NCI-H2107 (cell line): ENCODE results near the gene IFNA1.
"Not testable (repeated sequence)": the region's sequence is repeated elsewhere in the genome, so short reads cannot be mapped to it uniquely, and the experiment has no call there.

Source experiments
- DNase-seq: peaks from one replicate; lab custom pipeline; 2025; lab: John Stamatoyannopoulos, UW

The IFNA1 gene

GRCh38 chr9:21440139-21440538 lies at the start of gene IFNA1:
IFNA1 (plus strand) TSS chr9:21440439; CDS start chr9:21440508, 69 bp downstream.
- no peak for DNase-seq

GRCh38 chr9:21392270-21392669 lies 48.0 kb upstream of the IFNA1 start:
- DNase-seq: no peak

- DNase-seq: no peak
Observed at GRCh38 chr9:21395778-21396717, 44.2 kb upstream of the IFNA1 start.

GRCh38 chr9:21398955-21399489 lies 41.2 kb upstream of the IFNA1 start:
- no peak for DNase-seq

- DNase-seq: no peak
Observed at GRCh38 chr9:21399956-21400355, 40.3 kb upstream of the IFNA1 start.

- DNase-seq: no peak
Observed at GRCh38 chr9:21402386-21403251, 37.6 kb upstream of the IFNA1 start.

GRCh38 chr9:21404146-21404545 lies 36.1 kb upstream of the IFNA1 start:
- DNase-seq: no peak

- DNase-seq: no peak
Observed at GRCh38 chr9:21408817-21409216, 31.4 kb upstream of the IFNA1 start, which contains the start of gene IFNA8. IFNA8 (plus strand) TSS chr9:21409117; CDS start chr9:21409177, 60 bp downstream.

- DNase-seq: no peak
Observed at GRCh38 chr9:21412107-21412506, 28.1 kb upstream of the IFNA1 start.

- DNase-seq: no peak
Observed at GRCh38 chr9:21413151-21413550, 27.1 kb upstream of the IFNA1 start.

GRCh38 chr9:21413624-21414023 lies 26.6 kb upstream of the IFNA1 start:
- no peak for DNase-seq

GRCh38 chr9:21414220-21414940 lies 25.9 kb upstream of the IFNA1 start:
- no peak for DNase-seq

GRCh38 chr9:21415493-21416267 lies 24.6 kb upstream of the IFNA1 start:
- no peak for DNase-seq

GRCh38 chr9:21428235-21428634 lies 12.0 kb upstream of the IFNA1 start:
- no peak for DNase-seq

GRCh38 chr9:21429191-21429590 lies 11.0 kb upstream of the IFNA1 start:
- no peak for DNase-seq

- no peak for DNase-seq
Observed at GRCh38 chr9:21432672-21433425, 7.4 kb upstream of the IFNA1 start.

- DNase-seq: no peak
Observed at GRCh38 chr9:21434202-21435014, 5.8 kb upstream of the IFNA1 start.

GRCh38 chr9:21435015-21435383 lies 5.2 kb upstream of the IFNA1 start:
- not testable (repeated sequence) for DNase-seq

- DNase-seq: no peak
Observed at GRCh38 chr9:21443849-21444625, 3.8 kb downstream of the IFNA1 start.
